ENCODE measurements around the gene MAMSTR.

MAMSTR gene

DNA sequence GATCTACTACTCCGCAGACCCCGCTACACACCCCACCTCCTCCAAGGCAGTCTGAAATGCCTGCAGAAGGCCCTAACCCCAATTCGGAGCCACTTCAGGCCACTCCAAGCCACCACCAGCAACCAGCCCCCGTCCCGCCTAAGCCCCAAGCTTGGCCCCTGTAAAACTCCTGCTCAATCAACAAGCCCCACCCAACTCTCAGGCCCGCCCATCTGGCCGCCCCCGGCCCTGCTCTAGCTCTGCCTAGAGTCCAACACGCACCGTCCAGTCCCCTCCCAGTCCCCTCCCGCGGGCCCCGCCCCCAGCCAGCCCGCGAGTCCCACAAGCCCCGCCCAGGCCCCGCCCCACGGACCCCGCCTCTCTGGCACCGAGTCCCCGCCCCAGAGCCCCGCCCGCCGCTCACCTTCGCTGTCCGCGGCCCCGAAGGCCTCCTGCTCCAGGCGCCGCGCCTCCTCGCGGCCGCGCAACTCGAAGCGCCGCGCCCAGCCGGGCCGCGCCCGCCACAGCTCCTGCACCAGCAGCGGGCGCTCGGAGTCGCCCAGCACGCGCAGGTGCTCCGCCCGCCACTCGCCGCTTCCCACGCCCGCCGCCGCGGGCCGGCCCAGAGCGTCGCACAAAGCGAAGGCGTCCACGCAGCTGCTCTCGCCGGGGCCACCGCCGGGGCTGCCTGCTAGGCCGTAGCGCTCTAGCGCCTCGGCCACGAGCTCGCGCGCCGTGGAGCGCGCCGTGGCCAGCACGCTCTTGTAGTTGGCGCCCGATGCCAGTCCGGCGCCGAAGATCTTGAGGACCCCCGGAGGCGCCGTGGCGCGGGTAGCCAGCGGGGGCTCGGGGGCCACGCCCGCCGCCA lies 19.3 kb upstream of the MAMSTR start:
- no peak for TF ChIP-seq GATA3 (IDR thresholded peaks at IDR 0.05; ENCODE audit: low read depth, low read length)
- TF ChIP-seq GATA2 (IDR thresholded peaks at IDR 0.05; ENCODE audit: low read depth, low read length), result no peak

GRCh38 chr19:48737360-48737998 lies 18.0 kb upstream of the MAMSTR start:
- TF ChIP-seq GATA2 (IDR thresholded peaks at IDR 0.05; ENCODE audit: low read depth, low read length) (no peak), GATA3 (IDR thresholded peaks at IDR 0.05; ENCODE audit: low read depth, low read length) (no peak)

GRCh38 chr19:48735031-48735615 lies 15.6 kb upstream of the MAMSTR start:
- no peak for TF ChIP-seq GATA3 (IDR thresholded peaks at IDR 0.05; ENCODE audit: low read depth, low read length)
- no peak for TF ChIP-seq GATA2 (IDR thresholded peaks at IDR 0.05; ENCODE audit: low read depth, low read length)

GRCh38 chr19:48734625-48735024 lies 15.1 kb upstream of the MAMSTR start:
- TF ChIP-seq GATA3 (IDR thresholded peaks at IDR 0.05; ENCODE audit: low read depth, low read length), result no peak
- no peak for TF ChIP-seq GATA2 (IDR thresholded peaks at IDR 0.05; ENCODE audit: low read depth, low read length)

GRCh38 chr19:48731452-48731851 lies 11.9 kb upstream of the MAMSTR start:
- TF ChIP-seq GATA2 (IDR thresholded peaks at IDR 0.05; ENCODE audit: low read depth, low read length), result no peak
- TF ChIP-seq GATA3 (IDR thresholded peaks at IDR 0.05; ENCODE audit: low read depth, low read length), result no peak

DNA sequence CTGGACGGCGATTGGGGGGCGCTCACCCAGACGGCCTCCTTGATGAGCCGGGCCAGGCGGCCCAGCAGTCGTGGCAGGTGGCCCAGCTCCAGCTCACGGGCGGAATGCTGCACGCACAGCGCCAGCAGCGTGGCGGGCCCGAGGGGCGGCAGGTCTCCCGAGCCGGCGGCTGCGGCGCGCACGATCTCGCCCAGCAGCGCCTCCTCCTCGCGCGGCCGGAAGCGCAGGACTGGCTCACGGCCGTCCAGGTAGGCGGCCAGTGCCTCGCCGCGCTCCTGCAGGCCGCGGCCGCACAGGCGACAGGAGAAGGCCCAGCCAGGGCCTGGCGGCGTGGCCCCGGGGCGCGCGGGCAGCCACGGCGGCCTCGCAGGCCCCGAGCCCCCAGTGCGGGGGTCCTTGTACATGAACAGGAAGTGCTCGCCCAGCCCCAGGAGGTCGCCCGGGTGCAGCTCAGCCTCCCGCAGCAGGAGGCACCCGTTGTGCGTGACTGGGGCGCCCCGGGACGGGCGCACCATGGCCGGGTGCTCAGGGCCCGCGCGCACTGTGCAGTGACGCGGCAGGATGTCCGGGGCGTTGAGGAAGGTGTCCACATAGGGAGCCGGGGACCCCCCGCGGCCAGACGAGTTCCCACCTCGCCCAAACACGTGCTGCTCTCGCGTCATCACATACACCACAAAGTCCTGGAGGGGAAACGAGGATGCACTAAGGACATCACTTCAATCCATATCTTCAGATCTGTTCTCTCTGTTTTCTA lies 9.6 kb upstream of the MAMSTR start:
- no peak for TF ChIP-seq GATA3 (IDR thresholded peaks at IDR 0.05; ENCODE audit: low read depth, low read length)
- TF ChIP-seq GATA2 (IDR thresholded peaks at IDR 0.05; ENCODE audit: low read depth, low read length), result no peak

GRCh38 chr19:48726556-48726955 lies 7.0 kb upstream of the MAMSTR start:
- no peak for TF ChIP-seq GATA2 (IDR thresholded peaks at IDR 0.05; ENCODE audit: low read depth, low read length)
- TF ChIP-seq GATA3 (IDR thresholded peaks at IDR 0.05; ENCODE audit: low read depth, low read length), result no peak

DNA sequence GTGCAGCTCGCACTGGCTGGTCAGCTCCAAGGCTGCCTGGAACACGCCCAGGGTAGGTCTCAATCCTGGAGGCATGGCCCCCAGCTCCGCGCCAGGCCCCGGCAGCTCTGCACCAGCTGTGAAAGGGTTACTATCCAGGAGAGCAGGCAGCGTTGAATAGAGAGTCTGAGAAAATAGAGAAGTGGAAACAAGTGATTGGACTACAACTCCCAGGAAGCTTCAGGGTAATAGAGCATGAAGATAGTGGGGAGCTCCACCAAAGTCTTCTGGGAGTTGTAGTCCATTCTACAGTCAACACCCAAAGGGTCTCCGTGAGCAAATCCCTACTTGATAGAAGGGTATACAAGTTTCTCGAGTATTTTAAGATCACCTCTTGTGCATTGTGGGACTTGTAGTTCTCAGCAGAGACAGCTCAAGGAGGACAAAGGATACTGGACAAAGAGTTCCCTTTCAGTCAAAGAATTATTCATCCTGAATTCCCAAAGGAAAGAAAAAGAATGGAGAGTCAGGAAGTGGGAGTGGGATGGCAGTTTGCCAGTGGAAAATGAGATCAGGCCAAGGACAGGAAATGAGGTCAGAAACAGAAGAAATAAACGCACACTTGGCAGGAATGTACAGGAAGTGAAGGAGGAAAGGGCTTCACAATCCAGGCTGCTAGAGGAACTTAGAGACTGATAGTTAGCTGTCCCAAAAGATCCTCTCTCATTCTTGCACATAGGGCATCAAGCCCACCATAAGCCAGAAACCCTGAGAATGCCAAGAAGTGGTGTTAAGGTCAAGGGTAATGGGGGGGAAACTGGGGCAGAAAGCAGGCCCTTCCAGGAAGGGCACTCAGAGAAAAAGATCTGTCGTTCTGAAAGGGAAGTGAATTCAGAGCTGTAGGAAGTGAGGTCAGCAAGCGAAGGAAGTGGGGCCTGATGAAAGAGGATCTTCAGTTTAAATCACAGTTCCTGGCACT lies 5.5 kb upstream of the MAMSTR start:
- no peak for TF ChIP-seq GATA3 (IDR thresholded peaks at IDR 0.05; ENCODE audit: low read depth, low read length)
- no peak for TF ChIP-seq GATA2 (IDR thresholded peaks at IDR 0.05; ENCODE audit: low read depth, low read length)

DNA sequence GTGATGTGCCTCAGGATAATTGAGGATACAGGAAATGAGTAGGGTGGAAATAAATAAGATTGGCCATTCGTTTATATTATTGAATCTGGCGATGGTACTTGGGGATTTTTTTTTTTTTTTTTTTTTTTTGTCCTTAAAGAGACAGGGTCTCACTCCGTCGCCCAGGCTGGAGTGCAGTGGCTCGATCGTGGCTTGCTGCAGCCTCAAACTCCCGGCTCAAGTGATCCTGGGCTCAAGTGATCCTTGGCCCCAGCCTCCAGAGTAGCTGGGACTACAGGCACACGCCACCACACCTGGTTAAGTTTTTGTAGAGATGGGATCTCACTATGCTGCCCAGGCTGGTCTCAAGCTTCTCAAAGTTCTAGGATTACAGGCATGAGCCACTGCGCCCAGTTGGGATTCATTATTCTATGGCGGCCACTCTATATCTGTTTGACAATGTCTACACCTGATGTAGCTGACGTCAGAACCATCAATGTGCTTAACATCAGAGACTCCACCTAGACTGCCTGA lies 2.7 kb upstream of the MAMSTR start:
- no peak for TF ChIP-seq GATA2 (IDR thresholded peaks at IDR 0.05; ENCODE audit: low read depth, low read length)
- no peak for TF ChIP-seq GATA3 (IDR thresholded peaks at IDR 0.05; ENCODE audit: low read depth, low read length)

- no peak for TF ChIP-seq GATA2 (IDR thresholded peaks at IDR 0.05; ENCODE audit: low read depth, low read length)
- no peak for TF ChIP-seq GATA3 (IDR thresholded peaks at IDR 0.05; ENCODE audit: low read depth, low read length)
Measured at GRCh38 chr19:48720613-48721296, 1.2 kb upstream of the MAMSTR start.

DNA sequence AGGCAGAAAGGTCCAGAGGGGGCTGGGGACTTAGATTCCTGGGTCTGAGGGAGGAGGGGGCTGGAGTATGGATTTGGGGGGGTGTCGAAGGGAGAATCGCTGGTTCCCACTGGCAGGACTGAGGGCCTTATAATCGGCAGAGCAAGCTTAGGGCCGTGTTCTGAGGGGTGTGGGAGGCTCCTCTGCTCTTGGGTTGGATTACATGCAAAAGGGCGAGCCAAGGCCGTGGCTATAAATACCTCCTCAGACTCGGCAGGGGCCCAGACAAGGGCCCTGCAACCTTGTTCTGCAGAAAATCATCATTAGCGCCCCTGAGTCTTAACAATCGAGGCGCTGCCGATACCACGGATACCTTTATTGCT lies 707 bp upstream of the MAMSTR start:
- TF ChIP-seq GATA3 (IDR thresholded peaks at IDR 0.05; ENCODE audit: low read depth, low read length) (no peak), GATA2 (IDR thresholded peaks at IDR 0.05; ENCODE audit: low read depth, low read length) (no peak)

DNA sequence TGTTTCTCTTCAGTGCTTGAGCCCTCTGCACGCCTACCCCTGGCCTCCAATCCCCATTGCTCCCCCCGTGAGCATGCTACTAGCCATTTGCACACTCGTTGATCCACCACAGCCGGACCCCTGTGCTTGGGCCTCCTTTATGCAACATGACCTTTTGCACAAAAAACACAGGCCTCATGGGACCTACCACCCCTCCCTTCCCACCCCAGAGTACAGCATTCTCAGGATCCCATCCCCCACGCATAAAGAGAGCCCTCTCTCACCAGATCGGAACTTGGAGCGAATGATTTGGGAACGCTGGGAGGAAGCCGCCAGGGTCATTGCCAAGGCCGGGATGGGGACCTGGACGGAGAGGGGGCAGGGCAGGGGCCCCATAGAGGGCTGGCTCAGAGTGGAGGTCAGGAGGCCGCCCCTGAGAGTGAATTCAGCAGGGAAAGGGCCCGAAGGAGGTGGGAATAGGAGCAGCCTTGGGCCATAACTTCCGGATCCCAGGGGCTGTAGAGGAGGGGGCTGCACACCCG lies 754 bp downstream of the MAMSTR start:
- TF ChIP-seq GATA2 (IDR thresholded peaks at IDR 0.05; ENCODE audit: low read depth, low read length) (no peak), GATA3 (IDR thresholded peaks at IDR 0.05; ENCODE audit: low read depth, low read length) (no peak)

All from SH-SY5Y (cell line).